Epithelial cell of esophagus (primary cell): Measurements from ENCODE around the gene KAZN.

Experiments used
- DNase-seq: peaks from one replicate; pipeline ENCODE4 v3.0.0; 2010; ENCODE audit warnings: low read depth
- H3K4me3 ChIP-seq: 2 replicates; pipeline ENCODE4 v1.5.1; 2011; ENCODE audit warnings: mild to moderate bottlenecking, low read length, control low read depth
- TF ChIP-seq, protein P1 (sequence below): IDR thresholded peaks from 2 replicates; pipeline ENCODE4 v1.5.1; 2011; ENCODE audit warnings: low read depth, mild to moderate bottlenecking, low read length, control low read depth, inconsistent platforms; ENCODE audit not compliant: insufficient read depth; ENCODE audit errors: missing control alignments

Gene KAZN

DNA sequence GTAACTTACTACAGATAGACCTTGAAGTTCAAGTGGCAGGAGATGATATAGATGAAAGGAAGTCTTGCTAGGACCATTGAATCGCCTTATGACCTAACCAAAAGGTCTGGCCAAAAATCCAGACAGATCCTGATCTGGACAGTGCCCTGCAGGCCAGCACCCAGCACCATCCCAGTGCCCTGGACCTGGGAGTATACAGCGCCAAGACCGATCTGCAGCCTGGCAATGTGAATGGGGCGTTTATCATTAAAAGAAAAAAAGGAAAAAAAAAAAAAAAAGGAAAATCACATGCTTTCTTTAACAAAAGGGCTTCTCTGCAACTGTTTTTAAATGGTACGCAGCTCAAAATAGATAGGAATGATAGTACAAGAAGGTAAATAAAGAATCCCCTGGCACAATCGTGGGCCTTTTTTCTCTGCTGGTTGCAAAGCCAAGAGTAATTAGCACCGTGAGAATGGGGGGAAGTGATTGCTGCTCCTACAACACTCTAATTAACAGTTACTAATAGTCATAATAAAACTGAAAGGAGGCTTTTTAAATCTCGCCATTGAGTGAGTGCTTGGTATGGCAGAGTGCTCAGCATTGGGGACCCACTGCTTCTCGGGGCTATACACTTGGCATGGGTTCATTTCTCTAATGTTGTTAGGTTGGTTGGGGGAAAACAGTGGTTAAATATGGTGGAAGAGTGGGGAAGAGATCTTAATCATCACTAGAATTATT, 146.7 kb downstream of the KAZN start:
- no peak for DNase-seq

DNA sequence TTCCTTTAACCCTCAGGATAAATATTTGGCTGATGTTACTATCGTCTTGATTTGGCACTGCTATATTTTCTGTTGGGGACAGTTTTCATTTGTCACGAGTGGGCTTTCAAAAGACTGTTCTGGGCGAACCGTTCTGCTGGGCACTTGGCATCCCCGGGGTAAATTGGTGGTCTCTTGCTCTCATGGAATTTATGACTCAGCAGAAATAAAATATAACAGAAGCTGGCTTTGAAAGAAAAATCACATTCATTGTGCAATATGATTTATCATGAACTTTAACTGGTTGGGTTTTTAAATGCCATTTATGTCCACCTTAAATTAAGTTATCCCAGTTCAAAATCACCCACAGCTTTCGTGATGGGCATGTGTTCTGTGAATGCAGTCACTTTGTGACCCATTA, 147.3 kb downstream of the KAZN start:
- no peak for DNase-seq
- TF ChIP-seq, protein P1, sequence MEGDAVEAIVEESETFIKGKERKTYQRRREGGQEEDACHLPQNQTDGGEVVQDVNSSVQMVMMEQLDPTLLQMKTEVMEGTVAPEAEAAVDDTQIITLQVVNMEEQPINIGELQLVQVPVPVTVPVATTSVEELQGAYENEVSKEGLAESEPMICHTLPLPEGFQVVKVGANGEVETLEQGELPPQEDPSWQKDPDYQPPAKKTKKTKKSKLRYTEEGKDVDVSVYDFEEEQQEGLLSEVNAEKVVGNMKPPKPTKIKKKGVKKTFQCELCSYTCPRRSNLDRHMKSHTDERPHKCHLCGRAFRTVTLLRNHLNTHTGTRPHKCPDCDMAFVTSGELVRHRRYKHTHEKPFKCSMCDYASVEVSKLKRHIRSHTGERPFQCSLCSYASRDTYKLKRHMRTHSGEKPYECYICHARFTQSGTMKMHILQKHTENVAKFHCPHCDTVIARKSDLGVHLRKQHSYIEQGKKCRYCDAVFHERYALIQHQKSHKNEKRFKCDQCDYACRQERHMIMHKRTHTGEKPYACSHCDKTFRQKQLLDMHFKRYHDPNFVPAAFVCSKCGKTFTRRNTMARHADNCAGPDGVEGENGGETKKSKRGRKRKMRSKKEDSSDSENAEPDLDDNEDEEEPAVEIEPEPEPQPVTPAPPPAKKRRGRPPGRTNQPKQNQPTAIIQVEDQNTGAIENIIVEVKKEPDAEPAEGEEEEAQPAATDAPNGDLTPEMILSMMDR: no peak
- H3K4me3 ChIP-seq: no peak overlapping the region

More for the DNA sequence above, 146.7 kb downstream of the KAZN start:
- TF ChIP-seq, protein P1: no peak
- H3K4me3 ChIP-seq: no peak overlapping the region

GRCh38 chr1:14746393-14746792, 147.9 kb downstream of the KAZN start:
- H3K4me3 ChIP-seq: no peak overlapping the region
- no peak for DNase-seq
- TF ChIP-seq, protein P1: no peak

- no peak for DNase-seq
- no peak overlapping the region for H3K4me3 ChIP-seq
- TF ChIP-seq, protein P1: no peak
These were observed 149.7 kb downstream of the KAZN start for GRCh38 chr1:14748151-14748550.

- TF ChIP-seq, protein P1: no peak
- H3K4me3 ChIP-seq: no peak overlapping the region
- no peak for DNase-seq
These were observed 150.5 kb downstream of the KAZN start for GRCh38 chr1:14748977-14749376.

DNA sequence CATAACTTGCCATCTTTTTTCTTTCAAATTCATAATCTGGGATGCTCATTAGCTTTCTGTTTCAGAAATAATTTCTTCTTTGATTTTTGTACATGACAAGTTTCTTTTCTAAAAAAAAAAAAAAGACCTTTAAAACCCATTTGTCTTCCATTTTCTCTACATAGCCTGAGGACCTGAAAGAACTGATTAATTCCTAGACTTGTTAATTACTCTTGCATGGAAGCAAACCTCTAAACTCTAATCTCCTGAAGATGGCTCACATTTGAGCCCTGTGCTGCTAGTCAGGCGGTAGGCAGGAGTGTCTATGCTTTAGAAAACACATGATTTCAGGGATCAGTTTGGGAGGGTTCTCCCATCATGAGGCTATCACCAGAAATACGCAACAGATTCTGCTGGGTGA, 152.0 kb downstream of the KAZN start:
- H3K4me3 ChIP-seq: no peak overlapping the region
- DNase-seq: no peak
- TF ChIP-seq, protein P1: no peak
